Neural cell (in vitro differentiated cells): ENCODE results near the gene TNKS2.
"Not testable (repeated sequence)": the region's sequence is repeated elsewhere in the genome, so short reads cannot be mapped to it uniquely, and the experiment has no call there.

Source experiments
- EP300 ChIP-seq: fragments of 450-650 bp; conservative IDR thresholded peaks from 2 replicates; pipeline ENCODE4 v1.6.1; 2014; ENCODE audit warnings: antibody characterized with exemption, mild to moderate bottlenecking, moderate library complexity; ENCODE audit not compliant: poor library complexity, severe bottlenecking
- EZH2 ChIP-seq: fragments of 200-600, 300-800 bp; shearing (Covaris generic), sonication (generic); IDR thresholded peaks from 2 replicates; pipeline ENCODE4 v1.6.1; 2014; ENCODE audit warnings: antibody characterized with exemption, low read length, borderline replicate concordance, mild to moderate bottlenecking; ENCODE audit not compliant: insufficient read depth, poor library complexity, severe bottlenecking
- MXI1 ChIP-seq: fragments of 450-650 bp; conservative IDR thresholded peaks from 2 replicates; pipeline ENCODE4 v1.6.1; 2014; ENCODE audit warnings: antibody characterized with exemption, mild to moderate bottlenecking; ENCODE audit not compliant: poor library complexity, severe bottlenecking
- POLR2AphosphoS5 ChIP-seq: IDR thresholded peaks from 2 replicates; pipeline ENCODE4 v1.6.1; 2012
- RAD21 ChIP-seq: fragments of 450-650 bp; conservative IDR thresholded peaks from 2 replicates; pipeline ENCODE4 v1.6.1; 2014; ENCODE audit warnings: antibody characterized with exemption, mild to moderate bottlenecking, moderate library complexity
- SMC3 ChIP-seq: fragments of 450-650 bp; conservative IDR thresholded peaks from 2 replicates; pipeline ENCODE4 v1.6.1; 2014; ENCODE audit warnings: antibody characterized with exemption, mild to moderate bottlenecking, moderate library complexity; ENCODE audit not compliant: poor library complexity
- TAF1 ChIP-seq: IDR thresholded peaks from 2 replicates; pipeline ENCODE4 v1.6.1; 2012; ENCODE audit warnings: low read depth
- TF ChIP-seq, protein P1 (sequence below): IDR thresholded peaks from 2 replicates; pipeline ENCODE4 v1.6.1; 2012; ENCODE audit warnings: borderline replicate concordance
- TF ChIP-seq, protein P2 (sequence below): fragments of 450-650 bp; IDR thresholded peaks from 2 replicates; pipeline ENCODE4 v1.5.1; 2014; ENCODE audit warnings: antibody characterized with exemption, mild to moderate bottlenecking, moderate library complexity; ENCODE audit not compliant: poor library complexity, severe bottlenecking

DNA sequence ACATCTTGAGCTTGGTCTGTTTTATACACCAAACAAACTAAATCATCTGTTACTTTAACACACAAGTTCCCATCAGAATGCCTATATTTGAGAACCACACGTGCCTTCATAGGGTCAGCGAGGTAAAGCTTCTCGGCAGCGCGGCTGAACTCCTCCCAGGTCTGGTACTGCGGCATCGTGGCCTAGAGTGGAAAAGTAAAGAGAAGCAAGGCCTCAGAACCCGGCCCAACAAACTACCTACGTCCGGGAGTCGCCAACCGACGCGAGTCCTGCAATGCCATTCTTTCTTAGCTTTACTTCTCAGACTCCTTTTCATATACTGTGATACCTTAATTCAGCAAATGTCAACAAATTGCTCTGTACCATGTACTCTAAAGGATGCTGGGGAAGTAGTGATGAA is 9.0 kb downstream of the TNKS2 start:
- TF ChIP-seq MXI1, EZH2, RAD21, POLR2AphosphoS5, TAF1, EP300, SMC3: not testable (repeated sequence)
- TF ChIP-seq, protein P1, sequence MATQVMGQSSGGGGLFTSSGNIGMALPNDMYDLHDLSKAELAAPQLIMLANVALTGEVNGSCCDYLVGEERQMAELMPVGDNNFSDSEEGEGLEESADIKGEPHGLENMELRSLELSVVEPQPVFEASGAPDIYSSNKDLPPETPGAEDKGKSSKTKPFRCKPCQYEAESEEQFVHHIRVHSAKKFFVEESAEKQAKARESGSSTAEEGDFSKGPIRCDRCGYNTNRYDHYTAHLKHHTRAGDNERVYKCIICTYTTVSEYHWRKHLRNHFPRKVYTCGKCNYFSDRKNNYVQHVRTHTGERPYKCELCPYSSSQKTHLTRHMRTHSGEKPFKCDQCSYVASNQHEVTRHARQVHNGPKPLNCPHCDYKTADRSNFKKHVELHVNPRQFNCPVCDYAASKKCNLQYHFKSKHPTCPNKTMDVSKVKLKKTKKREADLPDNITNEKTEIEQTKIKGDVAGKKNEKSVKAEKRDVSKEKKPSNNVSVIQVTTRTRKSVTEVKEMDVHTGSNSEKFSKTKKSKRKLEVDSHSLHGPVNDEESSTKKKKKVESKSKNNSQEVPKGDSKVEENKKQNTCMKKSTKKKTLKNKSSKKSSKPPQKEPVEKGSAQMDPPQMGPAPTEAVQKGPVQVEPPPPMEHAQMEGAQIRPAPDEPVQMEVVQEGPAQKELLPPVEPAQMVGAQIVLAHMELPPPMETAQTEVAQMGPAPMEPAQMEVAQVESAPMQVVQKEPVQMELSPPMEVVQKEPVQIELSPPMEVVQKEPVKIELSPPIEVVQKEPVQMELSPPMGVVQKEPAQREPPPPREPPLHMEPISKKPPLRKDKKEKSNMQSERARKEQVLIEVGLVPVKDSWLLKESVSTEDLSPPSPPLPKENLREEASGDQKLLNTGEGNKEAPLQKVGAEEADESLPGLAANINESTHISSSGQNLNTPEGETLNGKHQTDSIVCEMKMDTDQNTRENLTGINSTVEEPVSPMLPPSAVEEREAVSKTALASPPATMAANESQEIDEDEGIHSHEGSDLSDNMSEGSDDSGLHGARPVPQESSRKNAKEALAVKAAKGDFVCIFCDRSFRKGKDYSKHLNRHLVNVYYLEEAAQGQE = not testable (repeated sequence)
- TF ChIP-seq, protein P2, sequence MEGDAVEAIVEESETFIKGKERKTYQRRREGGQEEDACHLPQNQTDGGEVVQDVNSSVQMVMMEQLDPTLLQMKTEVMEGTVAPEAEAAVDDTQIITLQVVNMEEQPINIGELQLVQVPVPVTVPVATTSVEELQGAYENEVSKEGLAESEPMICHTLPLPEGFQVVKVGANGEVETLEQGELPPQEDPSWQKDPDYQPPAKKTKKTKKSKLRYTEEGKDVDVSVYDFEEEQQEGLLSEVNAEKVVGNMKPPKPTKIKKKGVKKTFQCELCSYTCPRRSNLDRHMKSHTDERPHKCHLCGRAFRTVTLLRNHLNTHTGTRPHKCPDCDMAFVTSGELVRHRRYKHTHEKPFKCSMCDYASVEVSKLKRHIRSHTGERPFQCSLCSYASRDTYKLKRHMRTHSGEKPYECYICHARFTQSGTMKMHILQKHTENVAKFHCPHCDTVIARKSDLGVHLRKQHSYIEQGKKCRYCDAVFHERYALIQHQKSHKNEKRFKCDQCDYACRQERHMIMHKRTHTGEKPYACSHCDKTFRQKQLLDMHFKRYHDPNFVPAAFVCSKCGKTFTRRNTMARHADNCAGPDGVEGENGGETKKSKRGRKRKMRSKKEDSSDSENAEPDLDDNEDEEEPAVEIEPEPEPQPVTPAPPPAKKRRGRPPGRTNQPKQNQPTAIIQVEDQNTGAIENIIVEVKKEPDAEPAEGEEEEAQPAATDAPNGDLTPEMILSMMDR = not testable (repeated sequence)
